Testis (tissue), 2 donors: ENCODE measurements around the gene ACACB.

Experiments used
- CTCF ChIP-seq, 3 experiments: fragments of 450-650 bp in 2 of 3; fragments of 200-600 bp in 1 of 3; sonication (generic) in 1 of 3; IDR thresholded peaks; one replicate each; pipeline ENCODE4 v1.5.1; 2016 to 2019; ENCODE audit warnings: antibody characterized with exemption in 3 of 3, mild to moderate bottlenecking in 2 of 3, moderate library complexity in 1 of 3
- POLR2A ChIP-seq: fragments of 450-650 bp; IDR thresholded peaks from one replicate; pipeline ENCODE4 v1.6.1; 2017; ENCODE audit warnings: antibody characterized with exemption, mild to moderate bottlenecking, moderate library complexity

- TF ChIP-seq POLR2A (no peak), CTCF (IDR thresholded peaks at IDR 0.05) (no peak)
Measured at GRCh38 chr12:109182041-109182839, 65.9 kb downstream of the ACACB start.
